OCI-LY7 (cell line): Measurements from ENCODE around the gene JDP2. TPM values are rescaled to one million over a fixed set of nuclear protein-coding genes. Genes with fewer than 3 reads are reported as not detected.

Source experiments
- BruUV-seq: library from RNA; stranded (reverse); fragments of 400-500 nt; replicated peaks from 2 replicates; lab custom pipeline; 2021; lab: Mats Ljungman, UMichigan
- CTCF ChIA-PET: fragments of 300-600 bp; sonication (Branson Sonifier 250); formaldehyde crosslinking; loops from one replicate; lab custom pipeline; 2022; ENCODE audit warnings: antibody characterized with exemption; ENCODE audit not compliant: unreplicated experiment; lab: Charles Lee
- POLR2A ChIA-PET: fragments of 300-600 bp; sonication (Branson Sonifier 250); formaldehyde crosslinking; loops from one replicate; lab custom pipeline; 2022; ENCODE audit warnings: antibody characterized with exemption; lab: Charles Lee
- DNase-seq: peaks from one replicate; pipeline ENCODE4 v3.0.0-alpha.2; 2015; ENCODE audit warnings: low spot score
- H2AFZ ChIP-seq: fragments of 200-600 bp; sonication (generic), shearing (Covaris generic); 2 replicates; pipeline ENCODE4 v1.6.1; 2014; ENCODE audit warnings: mild to moderate bottlenecking, antibody characterized with exemption, low read length, moderate library complexity
- H3K27ac ChIP-seq: fragments of 200-600 bp; sonication (generic); 2 replicates; pipeline ENCODE4 v1.5.1; 2014; ENCODE audit warnings: mixed run types, low read depth, mild to moderate bottlenecking, moderate library complexity, low read length, inconsistent platforms; ENCODE audit not compliant: poor library complexity, severe bottlenecking
- H3K36me3 ChIP-seq: fragments of 200-600 bp; sonication (generic); 2 replicates; pipeline ENCODE4 v1.6.1; 2014; ENCODE audit warnings: mild to moderate bottlenecking, antibody characterized with exemption, low read length, moderate library complexity, mixed read lengths; ENCODE audit not compliant: insufficient read depth
- H3K4me1 ChIP-seq: fragments of 200-600 bp; sonication (generic); 2 replicates; pipeline ENCODE4 v1.5.1; 2014; ENCODE audit warnings: mild to moderate bottlenecking, low read length; ENCODE audit not compliant: insufficient read depth, poor library complexity, severe bottlenecking
- H3K4me2 ChIP-seq: fragments of 200-600 bp; sonication (generic); 2 replicates; pipeline ENCODE4 v1.6.1; 2014; ENCODE audit warnings: mild to moderate bottlenecking, low read length
- H3K4me3 ChIP-seq: fragments of 200-600 bp; sonication (generic); 2 replicates; pipeline ENCODE4 v1.5.1; 2014; ENCODE audit warnings: mild to moderate bottlenecking, low read depth, low read length; ENCODE audit not compliant: poor library complexity, severe bottlenecking
- H3K79me2 ChIP-seq: fragments of 200-600 bp; sonication (generic); 2 replicates; pipeline ENCODE4 v1.6.1; 2016; ENCODE audit warnings: low read depth, mild to moderate bottlenecking, low read length, moderate library complexity, mixed read lengths; ENCODE audit not compliant: insufficient read depth
- H3K9me2 ChIP-seq: fragments of 200-600 bp; sonication (generic); 2 replicates; pipeline ENCODE4 v1.6.1; 2016; ENCODE audit warnings: mild to moderate bottlenecking, low read length, mixed read lengths; ENCODE audit not compliant: insufficient read depth
- H3K9me3 ChIP-seq: fragments of 200-600 bp; sonication (generic); 2 replicates; pipeline ENCODE4 v1.6.1; 2014; ENCODE audit warnings: mild to moderate bottlenecking, mixed run types, low read length, mixed read lengths
- H4K20me1 ChIP-seq: fragments of 200-600 bp; sonication (generic); 2 replicates; pipeline ENCODE4 v1.6.1; 2014; ENCODE audit warnings: mild to moderate bottlenecking, antibody characterized with exemption, low read length, moderate library complexity, mixed read lengths; ENCODE audit not compliant: insufficient read depth
- CTCF ChIP-seq: fragments of 200-600 bp; sonication (generic); conservative IDR thresholded peaks from 2 replicates; pipeline ENCODE4 v1.5.1; 2014; ENCODE audit warnings: mild to moderate bottlenecking, antibody characterized with exemption, low read length, moderate library complexity, mixed read lengths
- EZH2phosphoT487 ChIP-seq: fragments of 200-600 bp; sonication (generic); IDR thresholded peaks from 2 replicates; pipeline ENCODE4 v1.6.1; 2018; ENCODE audit warnings: low read depth, borderline replicate concordance, mild to moderate bottlenecking, mixed run types, antibody characterized with exemption, low read length, moderate library complexity, mixed read lengths
- intact Hi-C: fragments of 100-400 bp; cut with micrococcal nuclease; formaldehyde crosslinking; loops from one replicate; pipeline ENCODE4 v1.10.0; 2022; ENCODE audit not compliant: unreplicated experiment
- total RNA-seq, 2 experiments: library from RNA; depleted of rRNA in 1 of 2; stranded (reverse); fragments of >200 nt in 1 of 2; shearing (Covaris generic) in 1 of 2; gene quantifications; 2 replicates each; pipeline ENCODE4 v1.2.3, GENCODE V29; 2014 to 2022

Gene JDP2
- total RNA-seq, 2 experiments from 2014 or later, result 45.7 to 62.7 TPM

DNA sequence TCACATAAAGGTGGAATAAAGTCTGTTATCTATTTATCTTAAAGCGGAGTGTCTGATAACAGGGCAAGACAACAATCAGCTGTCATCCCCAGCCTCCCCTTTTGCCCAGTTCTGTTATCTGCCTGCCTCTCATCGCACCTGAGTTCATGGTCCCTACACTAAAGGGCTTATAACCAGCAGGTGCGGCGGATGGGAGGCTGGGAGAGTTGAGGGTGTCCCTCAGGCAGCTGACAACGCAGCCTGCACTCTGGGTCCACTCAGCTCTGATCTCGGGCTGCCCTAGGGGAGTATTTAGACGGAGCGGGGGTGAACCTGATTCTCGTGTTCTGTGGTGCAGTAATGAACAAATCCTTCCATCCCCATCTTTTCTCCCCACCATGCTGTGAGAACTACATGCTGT, 34.0 kb upstream of the JDP2 start:
- H4K20me1 ChIP-seq, result no peaks in the 10 kb centered on the region
- no TSS peak for BruUV-seq
- no peak overlapping the region for H3K27ac ChIP-seq
- TF ChIP-seq EZH2phosphoT487 (no peak), CTCF (no peak)
- POLR2A ChIA-PET, result no interaction called here
- H3K4me3 ChIP-seq, result no peak overlapping the region
- intact Hi-C loops, result no loop called here
- H3K79me2 ChIP-seq, result no peaks in the 10 kb centered on the region
- no peaks in the 10 kb centered on the region for H3K9me2 ChIP-seq
- DNase-seq, result no peak
- no peak overlapping the region for H2AFZ ChIP-seq
- H3K4me1 ChIP-seq, result no peaks in the 10 kb centered on the region
- no peak overlapping the region for H3K4me2 ChIP-seq
- CTCF ChIA-PET, result no interaction called here
- 0 out of 2 replicates have a peak, but pooled peaks cover 4% of the 10 kb centered on the region for H3K9me3 ChIP-seq
- no peaks in the 10 kb centered on the region for H3K36me3 ChIP-seq

- Histone ChIP-seq H4K20me1 (no peaks in the 10 kb centered on the region), H3K4me1 (no peaks in the 10 kb centered on the region), H3K36me3 (no peaks in the 10 kb centered on the region), H3K9me3 (0 out of 2 replicates have a peak, but pooled peaks cover 4% of the 10 kb centered on the region), H3K27ac (no peak overlapping the region), H3K9me2 (no peaks in the 10 kb centered on the region), H3K79me2 (no peaks in the 10 kb centered on the region), H2AFZ (no peak overlapping the region), H3K4me3 (no peak overlapping the region), H3K4me2 (no peak overlapping the region)
- BruUV-seq, result no TSS peak
- CTCF ChIA-PET, result no interaction called here
- intact Hi-C loops, result no loop called here
- TF ChIP-seq CTCF, result no peak
- no peak for TF ChIP-seq EZH2phosphoT487
- POLR2A ChIA-PET, result no interaction called here
- no peak for DNase-seq
Measured at GRCh38 chr14:75395862-75396261, 32.0 kb upstream of the JDP2 start.

GRCh38 chr14:75399321-75399720, 28.5 kb upstream of the JDP2 start:
- H3K9me3 ChIP-seq, result 0 out of 2 replicates have a peak, but pooled peaks cover 4% of the 10 kb centered on the region
- ChIA-PET POLR2A (no interaction called here), CTCF (no interaction called here)
- no peak overlapping the region for H2AFZ ChIP-seq
- intact Hi-C loops, result no loop called here
- H3K79me2 ChIP-seq, result no peaks in the 10 kb centered on the region
- H3K4me2 ChIP-seq, result no peak overlapping the region
- no peaks in the 10 kb centered on the region for H3K4me1 ChIP-seq
- TF ChIP-seq CTCF (no peak), EZH2phosphoT487 (no peak)
- no peaks in the 10 kb centered on the region for H3K9me2 ChIP-seq
- BruUV-seq, result no TSS peak
- H3K4me3 ChIP-seq, result no peak overlapping the region
- no peaks in the 10 kb centered on the region for H4K20me1 ChIP-seq
- no peak for DNase-seq
- no peak overlapping the region for H3K27ac ChIP-seq
- H3K36me3 ChIP-seq, result no peaks in the 10 kb centered on the region
